SU-DHL-6 (cell line): ENCODE data around the gene DTX3.

Experiments
- H2AFZ ChIP-seq: fragments of 200-600 bp; sonication (generic); 2 replicates; pipeline ENCODE4 v1.6.1; 2014; ENCODE audit warnings: low read depth, mild to moderate bottlenecking, moderate library complexity, mixed read lengths, antibody characterized with exemption, low read length; ENCODE audit not compliant: severe bottlenecking
- H3F3A ChIP-seq: fragments of 200-600 bp; shearing (Covaris generic); 2 replicates; pipeline ENCODE4 v1.6.0; 2016; ENCODE audit warnings: antibody characterized with exemption, mild to moderate bottlenecking; ENCODE audit not compliant: insufficient read depth
- H3K27ac ChIP-seq: fragments of 200-600 bp; sonication (generic); 2 replicates; pipeline ENCODE4 v1.5.1; 2016; ENCODE audit warnings: low read depth, mild to moderate bottlenecking, low read length, moderate library complexity, mixed read lengths
- H3K27me3 ChIP-seq: fragments of 200-600 bp; sonication (generic), shearing (Covaris generic); 2 replicates; pipeline ENCODE4 v1.6.0; 2014; ENCODE audit warnings: mild to moderate bottlenecking, low read length
- H3K36me3 ChIP-seq: fragments of 200-600 bp; sonication (generic); 2 replicates; pipeline ENCODE4 v1.6.1; 2014; ENCODE audit warnings: mild to moderate bottlenecking, low read length, mixed read lengths
- H3K4me2 ChIP-seq: fragments of 300-600, 200-600 bp; shearing (Covaris generic), sonication (generic); 2 replicates; pipeline ENCODE4 v1.6.0; 2014; ENCODE audit warnings: low read length, low read depth, mild to moderate bottlenecking; ENCODE audit not compliant: poor library complexity, severe bottlenecking
- H3K4me3 ChIP-seq: fragments of 200-600 bp; sonication (generic); 2 replicates; pipeline ENCODE4 v1.5.1; 2014; ENCODE audit warnings: antibody characterized with exemption, low read length, mild to moderate bottlenecking, mixed read lengths; ENCODE audit not compliant: insufficient read depth, poor library complexity, severe bottlenecking
- H3K79me2 ChIP-seq: fragments of 200-600 bp; sonication (generic); 2 replicates; pipeline ENCODE4 v1.6.1; 2014; ENCODE audit warnings: mild to moderate bottlenecking, low read length, moderate library complexity; ENCODE audit not compliant: insufficient read depth
- H3K9ac ChIP-seq: fragments of 200-600 bp; sonication (generic); 2 replicates; pipeline ENCODE4 v1.7.0; 2014; ENCODE audit warnings: mild to moderate bottlenecking, low read length
- H3K9me2 ChIP-seq: fragments of 200-600 bp; sonication (generic); replicated peaks from 2 replicates; pipeline ENCODE4 v1.6.1; 2014; ENCODE audit warnings: low read length; ENCODE audit not compliant: insufficient read depth
- H3K9me3 ChIP-seq: fragments of 200-600 bp; sonication (generic); 2 replicates; pipeline ENCODE4 v1.6.1; 2014; ENCODE audit warnings: low read length, mixed read lengths; ENCODE audit not compliant: insufficient read depth
- H4K20me1 ChIP-seq: fragments of 200-600 bp; sonication (generic); 2 replicates; pipeline ENCODE4 v1.6.1; 2014; ENCODE audit warnings: low read depth, mild to moderate bottlenecking, antibody characterized with exemption, low read length, moderate library complexity, mixed read lengths
- CTCF ChIP-seq: fragments of 200-600 bp; sonication (generic); IDR thresholded peaks from one replicate; pipeline ENCODE4 v1.5.1; 2017; ENCODE audit warnings: antibody characterized with exemption, mild to moderate bottlenecking, low read length, moderate library complexity; ENCODE audit not compliant: insufficient read depth, poor library complexity, severe bottlenecking
- EZH2phosphoT487 ChIP-seq: fragments of 200-600 bp; sonication (generic), shearing (Covaris generic); conservative IDR thresholded peaks from 2 replicates; pipeline ENCODE4 v1.6.1; 2018; ENCODE audit warnings: mild to moderate bottlenecking, antibody characterized with exemption, low read length, moderate library complexity, mixed read lengths

DTX3 gene

GRCh38 chr12:57604992-57605810, 577 bp downstream of the DTX3 start:
- Histone ChIP-seq H3K4me2 (no peak overlapping the region), H3F3A (0 out of 2 replicates have a peak, but pooled peaks cover 6% of the 10 kb centered on the region), H4K20me1 (no peaks in the 10 kb centered on the region), H3K9me3 (no peaks in the 10 kb centered on the region), H3K27me3 (no peaks in the 10 kb centered on the region), H3K79me2 (no peaks in the 10 kb centered on the region), H3K4me3 (no peak overlapping the region), H2AFZ (no peak overlapping the region), H3K9me2 (no peaks in the 10 kb centered on the region), H3K36me3 (no peaks in the 10 kb centered on the region), H3K9ac (no peak overlapping the region), H3K27ac (no peak overlapping the region)
- no peak for TF ChIP-seq EZH2phosphoT487
- no peak for TF ChIP-seq CTCF

DNA sequence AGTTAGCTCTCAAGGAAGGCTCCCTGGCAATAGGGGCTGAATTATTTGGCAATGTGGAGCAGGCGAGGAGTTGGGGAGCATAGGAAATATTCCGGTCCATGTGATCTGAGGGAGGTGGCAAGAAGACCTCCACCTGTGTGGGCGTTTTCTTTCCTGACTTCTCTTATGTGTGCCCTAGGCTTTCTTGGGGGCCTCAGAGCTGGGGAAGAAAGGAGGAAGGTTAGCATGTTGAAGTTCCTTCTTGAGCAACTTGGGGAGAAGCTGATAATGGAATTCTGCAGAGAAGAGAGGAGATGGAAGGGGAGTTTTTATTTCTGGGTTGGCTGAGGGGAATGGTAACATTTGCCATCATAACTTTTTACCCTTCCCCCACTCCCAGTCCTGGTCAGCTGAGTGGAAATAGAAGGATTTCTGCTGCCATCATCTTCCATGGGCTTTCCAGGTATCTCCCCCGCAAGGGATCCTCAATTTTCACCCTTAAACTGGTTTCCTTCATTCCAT, 1.2 kb downstream of the DTX3 start:
- Histone ChIP-seq H3F3A (0 out of 2 replicates have a peak, but pooled peaks cover 6% of the 10 kb centered on the region), H3K36me3 (no peaks in the 10 kb centered on the region), H3K79me2 (no peaks in the 10 kb centered on the region), H3K4me2 (no peak overlapping the region), H3K9ac (no peak overlapping the region), H4K20me1 (no peaks in the 10 kb centered on the region), H3K27me3 (no peaks in the 10 kb centered on the region), H2AFZ (no peak overlapping the region), H3K9me2 (no peaks in the 10 kb centered on the region), H3K27ac (no peak overlapping the region), H3K4me3 (no peak overlapping the region), H3K9me3 (no peaks in the 10 kb centered on the region)
- TF ChIP-seq CTCF, result no peak
- no peak for TF ChIP-seq EZH2phosphoT487

GRCh38 chr12:57606399-57606798, 1.8 kb downstream of the DTX3 start:
- Histone ChIP-seq H3F3A (0 out of 2 replicates have a peak, but pooled peaks cover 6% of the 10 kb centered on the region), H3K36me3 (no peaks in the 10 kb centered on the region), H3K79me2 (no peaks in the 10 kb centered on the region), H3K27me3 (no peaks in the 10 kb centered on the region), H3K4me2 (no peak overlapping the region), H4K20me1 (no peaks in the 10 kb centered on the region), H3K9me2 (no peaks in the 10 kb centered on the region), H3K27ac (no peak overlapping the region), H2AFZ (no peak overlapping the region), H3K9me3 (no peaks in the 10 kb centered on the region), H3K9ac (no peak overlapping the region), H3K4me3 (no peak overlapping the region)
- TF ChIP-seq CTCF, result no peak
- no peak for TF ChIP-seq EZH2phosphoT487
